Activated CD4-positive, alpha-beta T cell treated with anti-CD3 and anti-CD28 coated beads, Interleukin-10, Interleukin-2, amounts not matched to agents 100 ng/mL and 50 ng/mL, durations not matched to agents 16 hours and 8 hours (primary cell): ENCODE measurements around the gene PCID2.

Experiments
- DNase-seq: peaks from one replicate; pipeline ENCODE4 v3.0.0-alpha.2; 2020

PCID2 gene

GRCh38 chr13:113186061-113186900 lies 22.2 kb downstream of the PCID2 start:
- peak; percentile 20 for DNase-seq

- peak; percentile 34 for DNase-seq
Measured at GRCh38 chr13:113184568-113185440, 23.7 kb downstream of the PCID2 start.

GRCh38 chr13:113183450-113184129 lies 24.9 kb downstream of the PCID2 start:
- DNase-seq: no peak

- no peak for DNase-seq
Measured at GRCh38 chr13:113182046-113182445, 26.4 kb downstream of the PCID2 start.

GRCh38 chr13:113179374-113180230 lies 28.9 kb downstream of the PCID2 start:
- DNase-seq: no peak

- DNase-seq: no peak
Measured at GRCh38 chr13:113178896-113179167, 29.6 kb downstream of the PCID2 start.

GRCh38 chr13:113178070-113178895 lies 30.2 kb downstream of the PCID2 start:
- DNase-seq: no peak

GRCh38 chr13:113176822-113177221 lies 31.6 kb downstream of the PCID2 start:
- no peak for DNase-seq

- peak; percentile 53 for DNase-seq
Measured at GRCh38 chr13:113176280-113176679, 32.2 kb downstream of the PCID2 start.

- no peak for DNase-seq
Measured at GRCh38 chr13:113172419-113172926, 36.0 kb downstream of the PCID2 start.

- DNase-seq: no peak
Measured at GRCh38 chr13:113171250-113172125, 37.0 kb downstream of the PCID2 start.

GRCh38 chr13:113170511-113170910 lies 38.0 kb downstream of the PCID2 start:
- DNase-seq: no peak

GRCh38 chr13:113169277-113170272 lies 38.9 kb downstream of the PCID2 start:
- no peak for DNase-seq

- no peak for DNase-seq
Measured at GRCh38 chr13:113168211-113168610, 40.3 kb downstream of the PCID2 start.

- DNase-seq: no peak
Measured at GRCh38 chr13:113167575-113167974, 40.9 kb downstream of the PCID2 start.

GRCh38 chr13:113167155-113167554 lies 41.3 kb downstream of the PCID2 start:
- DNase-seq: no peak

GRCh38 chr13:113166681-113167080 lies 41.8 kb downstream of the PCID2 start:
- no peak for DNase-seq

- no peak for DNase-seq
Measured at GRCh38 chr13:113166266-113166665, 42.2 kb downstream of the PCID2 start.

- DNase-seq: no peak
Measured at GRCh38 chr13:113164492-113164891, 44.0 kb downstream of the PCID2 start.
